Measurements from ENCODE around the gene ANXA8. TPM values are rescaled to one million over a fixed set of nuclear protein-coding genes. Genes with fewer than 3 reads are reported as not detected.

The ANXA8 gene
- total and polyA plus RNA-seq, 2 experiments from 2014 or later = not detected

DNA sequence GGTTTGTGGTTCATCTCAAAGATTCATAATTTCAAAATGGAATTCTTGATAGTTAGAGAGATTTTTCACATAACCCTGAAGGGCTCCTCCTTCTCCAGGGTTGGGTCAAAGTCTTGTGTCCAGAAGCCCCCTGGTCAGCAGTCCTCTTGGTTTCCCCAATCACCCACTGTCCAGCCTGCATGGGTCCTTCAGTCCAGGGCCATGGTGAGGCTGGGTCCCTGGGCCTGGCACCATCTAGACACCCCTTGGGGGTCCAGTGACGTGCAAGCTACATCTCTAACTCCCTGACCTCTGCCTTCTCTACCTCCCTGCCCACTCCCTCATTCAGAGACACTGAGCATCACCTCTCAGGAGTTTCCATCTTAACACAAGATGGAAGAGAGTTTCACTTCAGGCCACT, 26.1 kb downstream of the ANXA8 start:
- no peaks in the 10 kb centered on the region for H3K27me3 ChIP-seq (ENCODE audit: insufficient read depth)
- H3K79me2 ChIP-seq (replicated peaks; ENCODE audit: insufficient read depth) = no peaks in the 10 kb centered on the region
- TF ChIP-seq EZH2 (IDR thresholded peaks at IDR 0.05; ENCODE audit: low read depth, unreplicated experiment) (no peak), EZH2phosphoT487 (IDR thresholded peaks at IDR 0.05; ENCODE audit: unreplicated experiment) (no peak), STAT1 (IDR thresholded peaks at IDR 0.05; ENCODE audit: unreplicated experiment) (no peak), POLR2AphosphoS5 (IDR thresholded peaks at IDR 0.05; ENCODE audit: low read depth) (no peak), CREB1 (CRISPR knock-in tag; IDR thresholded peaks at IDR 0.05; ENCODE audit: low read depth) (no peak)
- Mint-ChIP-seq H3K27me3 (ENCODE audit: insufficient read depth, low read depth, poor library complexity) (peaks cover 14% of the 10 kb centered on the region), H3K9me3 (no peaks in the 10 kb centered on the region; the same call in 2 of the 3 replicates), H3K4me1 (peaks cover 18% of the 10 kb centered on the region), H3K4me3 (no peak overlapping the region), H3K36me3 (ENCODE audit: low read depth) (no peaks in the 10 kb centered on the region), H3K27ac (no peak overlapping the region)
- H3K4me3 ChIP-seq = no peak overlapping the region
- ATAC-seq (no peak), DNase-seq (ENCODE audit: low spot score) (no peak)
- no peak overlapping the region for H3K4me2 ChIP-seq
- no peaks in the 10 kb centered on the region for H3K36me3 ChIP-seq (ENCODE audit: insufficient read depth)
- H2AFZ ChIP-seq = no peak overlapping the region
- no peaks in the 10 kb centered on the region for H4K20me1 ChIP-seq (replicated peaks; ENCODE audit: insufficient read depth)
- no peaks in the 10 kb centered on the region for H3K9me2 ChIP-seq (ENCODE audit: insufficient read depth)
- H3K27ac ChIP-seq (ENCODE audit: low read depth) = no peak overlapping the region
- no peaks in the 10 kb centered on the region for H3K4me1 ChIP-seq (ENCODE audit: insufficient read depth)
- no peaks in the 10 kb centered on the region for H3F3A ChIP-seq (replicated peaks; ENCODE audit: low read depth)

DNA sequence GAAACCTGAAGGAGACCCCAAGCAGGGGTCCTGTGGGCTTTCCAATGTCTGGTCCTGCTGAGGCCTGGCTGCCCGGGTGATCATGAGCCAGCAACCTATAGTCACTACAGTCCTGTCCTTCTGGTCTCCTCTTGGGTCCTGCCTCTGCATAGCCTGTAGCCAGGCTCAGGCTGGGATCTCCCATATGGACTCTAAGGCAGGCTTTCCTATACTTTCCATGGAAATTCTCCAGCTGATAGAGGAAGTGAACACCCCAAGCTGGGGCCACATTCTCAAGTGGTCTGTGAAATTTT, 26.4 kb downstream of the ANXA8 start:
- no peaks in the 10 kb centered on the region for H3K36me3 Mint-ChIP-seq (ENCODE audit: low read depth)
- ATAC-seq = no peak
- no peaks in the 10 kb centered on the region for H3F3A ChIP-seq (replicated peaks; ENCODE audit: low read depth)
- no peak for TF ChIP-seq ZNF114 (CRISPR knock-in tag; IDR thresholded peaks at IDR 0.05)
- no peak for TF ChIP-seq STAT1 (IDR thresholded peaks at IDR 0.05; ENCODE audit: unreplicated experiment)
- no peak for TF ChIP-seq CREB1 (CRISPR knock-in tag; IDR thresholded peaks at IDR 0.05; ENCODE audit: low read depth)
- no peak for TF ChIP-seq NANOG (IDR thresholded peaks at IDR 0.05; ENCODE audit: borderline replicate concordance)
- TF ChIP-seq EZH2 (IDR thresholded peaks at IDR 0.05; ENCODE audit: low read depth, unreplicated experiment) = no peak
- TF ChIP-seq, protein P1, sequence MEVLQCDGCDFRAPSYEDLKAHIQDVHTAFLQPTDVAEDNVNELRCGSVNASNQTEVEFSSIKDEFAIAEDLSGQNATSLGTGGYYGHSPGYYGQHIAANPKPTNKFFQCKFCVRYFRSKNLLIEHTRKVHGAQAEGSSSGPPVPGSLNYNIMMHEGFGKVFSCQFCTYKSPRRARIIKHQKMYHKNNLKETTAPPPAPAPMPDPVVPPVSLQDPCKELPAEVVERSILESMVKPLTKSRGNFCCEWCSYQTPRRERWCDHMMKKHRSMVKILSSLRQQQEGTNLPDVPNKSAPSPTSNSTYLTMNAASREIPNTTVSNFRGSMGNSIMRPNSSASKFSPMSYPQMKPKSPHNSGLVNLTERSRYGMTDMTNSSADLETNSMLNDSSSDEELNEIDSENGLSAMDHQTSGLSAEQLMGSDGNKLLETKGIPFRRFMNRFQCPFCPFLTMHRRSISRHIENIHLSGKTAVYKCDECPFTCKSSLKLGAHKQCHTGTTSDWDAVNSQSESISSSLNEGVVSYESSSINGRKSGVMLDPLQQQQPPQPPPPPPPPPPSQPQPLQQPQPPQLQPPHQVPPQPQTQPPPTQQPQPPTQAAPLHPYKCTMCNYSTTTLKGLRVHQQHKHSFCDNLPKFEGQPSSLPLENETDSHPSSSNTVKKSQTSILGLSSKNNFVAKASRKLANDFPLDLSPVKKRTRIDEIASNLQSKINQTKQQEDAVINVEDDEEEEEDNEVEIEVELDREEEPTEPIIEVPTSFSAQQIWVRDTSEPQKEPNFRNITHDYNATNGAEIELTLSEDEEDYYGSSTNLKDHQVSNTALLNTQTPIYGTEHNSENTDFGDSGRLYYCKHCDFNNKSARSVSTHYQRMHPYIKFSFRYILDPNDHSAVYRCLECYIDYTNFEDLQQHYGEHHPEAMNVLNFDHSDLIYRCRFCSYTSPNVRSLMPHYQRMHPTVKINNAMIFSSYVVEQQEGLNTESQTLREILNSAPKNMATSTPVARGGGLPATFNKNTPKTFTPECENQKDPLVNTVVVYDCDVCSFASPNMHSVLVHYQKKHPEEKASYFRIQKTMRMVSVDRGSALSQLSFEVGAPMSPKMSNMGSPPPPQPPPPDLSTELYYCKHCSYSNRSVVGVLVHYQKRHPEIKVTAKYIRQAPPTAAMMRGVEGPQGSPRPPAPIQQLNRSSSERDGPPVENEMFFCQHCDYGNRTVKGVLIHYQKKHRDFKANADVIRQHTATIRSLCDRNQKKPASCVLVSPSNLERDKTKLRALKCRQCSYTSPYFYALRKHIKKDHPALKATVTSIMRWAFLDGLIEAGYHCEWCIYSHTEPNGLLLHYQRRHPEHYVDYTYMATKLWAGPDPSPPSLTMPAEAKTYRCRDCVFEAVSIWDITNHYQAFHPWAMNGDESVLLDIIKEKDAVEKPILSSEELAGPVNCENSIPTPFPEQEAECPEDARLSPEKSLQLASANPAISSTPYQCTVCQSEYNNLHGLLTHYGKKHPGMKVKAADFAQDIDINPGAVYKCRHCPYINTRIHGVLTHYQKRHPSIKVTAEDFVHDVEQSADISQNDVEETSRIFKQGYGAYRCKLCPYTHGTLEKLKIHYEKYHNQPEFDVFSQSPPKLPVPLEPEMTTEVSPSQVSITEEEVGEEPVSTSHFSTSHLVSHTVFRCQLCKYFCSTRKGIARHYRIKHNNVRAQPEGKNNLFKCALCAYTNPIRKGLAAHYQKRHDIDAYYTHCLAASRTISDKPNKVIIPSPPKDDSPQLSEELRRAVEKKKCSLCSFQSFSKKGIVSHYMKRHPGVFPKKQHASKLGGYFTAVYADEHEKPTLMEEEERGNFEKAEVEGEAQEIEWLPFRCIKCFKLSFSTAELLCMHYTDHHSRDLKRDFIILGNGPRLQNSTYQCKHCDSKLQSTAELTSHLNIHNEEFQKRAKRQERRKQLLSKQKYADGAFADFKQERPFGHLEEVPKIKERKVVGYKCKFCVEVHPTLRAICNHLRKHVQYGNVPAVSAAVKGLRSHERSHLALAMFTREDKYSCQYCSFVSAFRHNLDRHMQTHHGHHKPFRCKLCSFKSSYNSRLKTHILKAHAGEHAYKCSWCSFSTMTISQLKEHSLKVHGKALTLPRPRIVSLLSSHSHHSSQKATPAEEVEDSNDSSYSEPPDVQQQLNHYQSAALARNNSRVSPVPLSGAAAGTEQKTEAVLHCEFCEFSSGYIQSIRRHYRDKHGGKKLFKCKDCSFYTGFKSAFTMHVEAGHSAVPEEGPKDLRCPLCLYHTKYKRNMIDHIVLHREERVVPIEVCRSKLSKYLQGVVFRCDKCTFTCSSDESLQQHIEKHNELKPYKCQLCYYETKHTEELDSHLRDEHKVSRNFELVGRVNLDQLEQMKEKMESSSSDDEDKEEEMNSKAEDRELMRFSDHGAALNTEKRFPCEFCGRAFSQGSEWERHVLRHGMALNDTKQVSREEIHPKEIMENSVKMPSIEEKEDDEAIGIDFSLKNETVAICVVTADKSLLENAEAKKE (CRISPR knock-in tag; IDR thresholded peaks at IDR 0.05) = no peak
- no peak for TF ChIP-seq EZH2phosphoT487 (IDR thresholded peaks at IDR 0.05; ENCODE audit: unreplicated experiment)
- TF ChIP-seq POLR2AphosphoS5 (IDR thresholded peaks at IDR 0.05; ENCODE audit: low read depth) = no peak
- TF ChIP-seq JUNB (IDR thresholded peaks at IDR 0.05; ENCODE audit: unreplicated experiment) = no peak
- TF ChIP-seq, protein P2, sequence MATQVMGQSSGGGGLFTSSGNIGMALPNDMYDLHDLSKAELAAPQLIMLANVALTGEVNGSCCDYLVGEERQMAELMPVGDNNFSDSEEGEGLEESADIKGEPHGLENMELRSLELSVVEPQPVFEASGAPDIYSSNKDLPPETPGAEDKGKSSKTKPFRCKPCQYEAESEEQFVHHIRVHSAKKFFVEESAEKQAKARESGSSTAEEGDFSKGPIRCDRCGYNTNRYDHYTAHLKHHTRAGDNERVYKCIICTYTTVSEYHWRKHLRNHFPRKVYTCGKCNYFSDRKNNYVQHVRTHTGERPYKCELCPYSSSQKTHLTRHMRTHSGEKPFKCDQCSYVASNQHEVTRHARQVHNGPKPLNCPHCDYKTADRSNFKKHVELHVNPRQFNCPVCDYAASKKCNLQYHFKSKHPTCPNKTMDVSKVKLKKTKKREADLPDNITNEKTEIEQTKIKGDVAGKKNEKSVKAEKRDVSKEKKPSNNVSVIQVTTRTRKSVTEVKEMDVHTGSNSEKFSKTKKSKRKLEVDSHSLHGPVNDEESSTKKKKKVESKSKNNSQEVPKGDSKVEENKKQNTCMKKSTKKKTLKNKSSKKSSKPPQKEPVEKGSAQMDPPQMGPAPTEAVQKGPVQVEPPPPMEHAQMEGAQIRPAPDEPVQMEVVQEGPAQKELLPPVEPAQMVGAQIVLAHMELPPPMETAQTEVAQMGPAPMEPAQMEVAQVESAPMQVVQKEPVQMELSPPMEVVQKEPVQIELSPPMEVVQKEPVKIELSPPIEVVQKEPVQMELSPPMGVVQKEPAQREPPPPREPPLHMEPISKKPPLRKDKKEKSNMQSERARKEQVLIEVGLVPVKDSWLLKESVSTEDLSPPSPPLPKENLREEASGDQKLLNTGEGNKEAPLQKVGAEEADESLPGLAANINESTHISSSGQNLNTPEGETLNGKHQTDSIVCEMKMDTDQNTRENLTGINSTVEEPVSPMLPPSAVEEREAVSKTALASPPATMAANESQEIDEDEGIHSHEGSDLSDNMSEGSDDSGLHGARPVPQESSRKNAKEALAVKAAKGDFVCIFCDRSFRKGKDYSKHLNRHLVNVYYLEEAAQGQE (IDR thresholded peaks at IDR 0.05; ENCODE audit: unreplicated experiment) = no peak
- TF ChIP-seq, protein P3, sequence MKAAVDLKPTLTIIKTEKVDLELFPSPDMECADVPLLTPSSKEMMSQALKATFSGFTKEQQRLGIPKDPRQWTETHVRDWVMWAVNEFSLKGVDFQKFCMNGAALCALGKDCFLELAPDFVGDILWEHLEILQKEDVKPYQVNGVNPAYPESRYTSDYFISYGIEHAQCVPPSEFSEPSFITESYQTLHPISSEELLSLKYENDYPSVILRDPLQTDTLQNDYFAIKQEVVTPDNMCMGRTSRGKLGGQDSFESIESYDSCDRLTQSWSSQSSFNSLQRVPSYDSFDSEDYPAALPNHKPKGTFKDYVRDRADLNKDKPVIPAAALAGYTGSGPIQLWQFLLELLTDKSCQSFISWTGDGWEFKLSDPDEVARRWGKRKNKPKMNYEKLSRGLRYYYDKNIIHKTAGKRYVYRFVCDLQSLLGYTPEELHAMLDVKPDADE (IDR thresholded peaks at IDR 0.05) = no peak
- no peak for TF ChIP-seq ZNF331 (CRISPR knock-in tag; IDR thresholded peaks at IDR 0.05; ENCODE audit: low read depth)

More for the DNA sequence above, 26.4 kb downstream of the ANXA8 start:
- no peaks in the 10 kb centered on the region for H3K9me2 ChIP-seq (ENCODE audit: insufficient read depth)
- no peaks in the 10 kb centered on the region for H3K36me3 ChIP-seq (ENCODE audit: insufficient read depth)
- no peak overlapping the region for H2AFZ ChIP-seq
- H4K20me1 ChIP-seq (replicated peaks; ENCODE audit: insufficient read depth) = no peaks in the 10 kb centered on the region
- Mint-ChIP-seq H3K4me3 (no peak overlapping the region), H3K27ac (no peak overlapping the region), H3K4me1 (peaks cover 20% of the 10 kb centered on the region), H3K27me3 (ENCODE audit: insufficient read depth, low read depth, poor library complexity) (peaks cover 15% of the 10 kb centered on the region), H3K9me3 (no peaks in the 10 kb centered on the region; the same call in 2 of the 3 replicates)
- H3K79me2 ChIP-seq (replicated peaks; ENCODE audit: insufficient read depth) = no peaks in the 10 kb centered on the region
- DNase-seq (ENCODE audit: low spot score) = no peak
- no peak overlapping the region for H3K4me2 ChIP-seq
- no peaks in the 10 kb centered on the region for H3K4me1 ChIP-seq (ENCODE audit: insufficient read depth)
- H3K27ac ChIP-seq (ENCODE audit: low read depth) = no peak overlapping the region
- H3K27me3 ChIP-seq (ENCODE audit: insufficient read depth) = no peaks in the 10 kb centered on the region
- H3K4me3 ChIP-seq = no peak overlapping the region
